Measurements from ENCODE around the gene ERC2. TPM values are rescaled to one million over a fixed set of nuclear protein-coding genes. Genes with fewer than 3 reads are reported as not detected.

ERC2 gene
- total and polyA plus RNA-seq, 2 donors (not counting 3 experiments of a cell fraction or from before 2014, with no cell fraction given) = 5.6 to 15.5 TPM

DNA sequence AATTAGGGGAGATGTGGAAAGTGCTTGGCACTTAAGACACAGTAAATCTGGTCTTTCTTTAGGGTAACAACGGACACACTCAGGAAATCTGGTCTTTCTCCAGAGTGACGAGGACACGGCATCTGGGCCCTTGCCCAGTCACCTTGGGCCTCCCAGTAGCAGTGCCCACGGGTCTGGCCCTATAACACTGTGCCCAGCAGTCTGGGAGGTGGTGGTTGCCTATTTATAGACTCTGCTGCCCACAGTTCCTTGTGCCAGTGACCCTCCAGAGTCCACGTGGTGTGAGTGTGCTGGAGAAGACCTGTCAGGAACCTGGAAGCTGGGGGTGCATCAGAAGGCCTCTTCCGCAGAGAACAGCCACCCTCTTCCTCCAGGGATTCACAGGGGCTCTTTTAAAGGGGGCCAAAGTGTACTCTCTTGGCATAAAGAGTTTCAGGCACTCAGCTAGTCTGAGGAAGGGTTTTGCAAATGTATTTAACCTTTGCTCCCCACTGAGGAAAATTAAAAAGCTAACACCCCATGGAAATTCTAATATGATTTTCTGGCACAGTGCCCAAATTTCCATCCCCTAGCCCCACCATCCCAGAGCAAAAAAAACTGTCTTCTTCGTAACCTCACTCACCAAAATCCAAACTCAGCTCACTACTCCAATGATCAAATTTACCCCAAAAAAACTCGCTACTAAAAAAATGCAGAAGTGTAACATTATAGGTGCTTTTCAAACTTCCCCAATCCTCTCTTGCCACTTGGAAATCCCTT, 996.6 kb downstream of the ERC2 start:
- POLR2A ChIA-PET = no interaction called here
- no TSS peak for BruUV-seq (replicated peaks)
- Histone ChIP-seq H4K20me1 (replicated peaks; ENCODE audit: control insufficient read depth, extremely low read depth, insufficient read depth, low read length) (no peaks in the 10 kb centered on the region), H3K79me2 (ENCODE audit: control insufficient read depth, insufficient read depth, low read length) (no peaks in the 10 kb centered on the region), H3K9me3 (replicated peaks; ENCODE audit: control insufficient read depth, insufficient read depth, low read length) (no peaks in the 10 kb centered on the region), H3K27ac (ENCODE audit: insufficient read depth, low read depth, low read length) (no peak overlapping the region), H2AFZ (ENCODE audit: low read depth, low read length) (no peak overlapping the region), H3K9ac (replicated peaks; ENCODE audit: extremely low read depth, insufficient read depth, low read length) (no peak overlapping the region), H3K9me1 (replicated peaks; ENCODE audit: control insufficient read depth, extremely low read depth, insufficient read depth, low read length) (no peaks in the 10 kb centered on the region), H3K36me3 (ENCODE audit: control insufficient read depth in 2 of 2, extremely low read depth in 1 of 2, insufficient read depth in 2 of 2, low read length in 2 of 2) (no peaks in the 10 kb centered on the region), H3K4me2 (ENCODE audit: insufficient read depth, low read length) (no peak overlapping the region), H3K4me3 (replicated peaks in 1 of 3; ENCODE audit: insufficient read depth in 1 of 3, low read depth in 1 of 3, low read length in 3 of 3) (no peak overlapping the region), H3K4me1 (ENCODE audit: control insufficient read depth, extremely low read depth, insufficient read depth, low read length) (no peaks in the 10 kb centered on the region), H3K27me3 (ENCODE audit: control insufficient read depth in 2 of 2, insufficient read depth in 2 of 2, low read length in 2 of 2) (peaks cover 0 to 7% of the 10 kb centered on the region in 2 experiments)
- TF ChIP-seq JUN (IDR thresholded peaks at IDR 0.05; ENCODE audit: borderline replicate concordance, insufficient read depth, insufficient read length, low read depth) (no peak), POLR2A (IDR thresholded peaks at IDR 0.05; ENCODE audit: low read depth, low read length) (no peak), GATA2 (IDR thresholded peaks at IDR 0.05; ENCODE audit: insufficient read depth, insufficient read length, low read depth, low read length) (no peak), MYC (IDR thresholded peaks at IDR 0.05; ENCODE audit: low read depth, low read length) (no peak), POLR2AphosphoS5 (IDR thresholded peaks at IDR 0.05; ENCODE audit: insufficient read depth, low read depth, low read length) (no peak), EZH2 (IDR thresholded peaks at IDR 0.05; ENCODE audit: borderline replicate concordance, low read depth, low read length, severe bottlenecking) (no peak), FOS (IDR thresholded peaks at IDR 0.05; ENCODE audit: borderline replicate concordance, insufficient read depth, low read length) (no peak)
- TF ChIP-seq, protein P1, sequence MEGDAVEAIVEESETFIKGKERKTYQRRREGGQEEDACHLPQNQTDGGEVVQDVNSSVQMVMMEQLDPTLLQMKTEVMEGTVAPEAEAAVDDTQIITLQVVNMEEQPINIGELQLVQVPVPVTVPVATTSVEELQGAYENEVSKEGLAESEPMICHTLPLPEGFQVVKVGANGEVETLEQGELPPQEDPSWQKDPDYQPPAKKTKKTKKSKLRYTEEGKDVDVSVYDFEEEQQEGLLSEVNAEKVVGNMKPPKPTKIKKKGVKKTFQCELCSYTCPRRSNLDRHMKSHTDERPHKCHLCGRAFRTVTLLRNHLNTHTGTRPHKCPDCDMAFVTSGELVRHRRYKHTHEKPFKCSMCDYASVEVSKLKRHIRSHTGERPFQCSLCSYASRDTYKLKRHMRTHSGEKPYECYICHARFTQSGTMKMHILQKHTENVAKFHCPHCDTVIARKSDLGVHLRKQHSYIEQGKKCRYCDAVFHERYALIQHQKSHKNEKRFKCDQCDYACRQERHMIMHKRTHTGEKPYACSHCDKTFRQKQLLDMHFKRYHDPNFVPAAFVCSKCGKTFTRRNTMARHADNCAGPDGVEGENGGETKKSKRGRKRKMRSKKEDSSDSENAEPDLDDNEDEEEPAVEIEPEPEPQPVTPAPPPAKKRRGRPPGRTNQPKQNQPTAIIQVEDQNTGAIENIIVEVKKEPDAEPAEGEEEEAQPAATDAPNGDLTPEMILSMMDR (IDR thresholded peaks at IDR 0.05; ENCODE audit: extremely low read depth in 1 of 2, insufficient read depth in 1 of 2, low read depth in 1 of 2, low read length in 2 of 2) = no peak
- TF ChIP-seq, protein P2, sequence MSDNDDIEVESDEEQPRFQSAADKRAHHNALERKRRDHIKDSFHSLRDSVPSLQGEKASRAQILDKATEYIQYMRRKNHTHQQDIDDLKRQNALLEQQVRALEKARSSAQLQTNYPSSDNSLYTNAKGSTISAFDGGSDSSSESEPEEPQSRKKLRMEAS (IDR thresholded peaks at IDR 0.05; ENCODE audit: insufficient read depth, insufficient read length) = no peak
- no peak for FAIRE-seq
- DNase-seq (ENCODE audit: low read depth, low spot score) = no peak
- CTCF ChIA-PET = no interaction called here
- intact Hi-C loops (cut with micrococcal nuclease) (no loop called here), dilution Hi-C loops (cut with MboI; ENCODE audit: extremely low pct_ligation_motif_present, low sequenced_read_pairs) (no loop called here)
